Measurements from ENCODE around the gene DHRS4L2. TPM values are rescaled to one million over a fixed set of nuclear protein-coding genes. Genes with fewer than 3 reads are reported as not detected.
"Not testable (repeated sequence)": the region's sequence is repeated elsewhere in the genome, so short reads cannot be mapped to it uniquely, and the experiment has no call there.

The DHRS4L2 gene
- total RNA-seq, 1 experiment from 2014 or later: 7.8 TPM

GRCh38 chr14:23953464-23954278 lies 35.1 kb upstream of the DHRS4L2 start, which contains the start of gene DHRS4:
Gene DHRS4 (plus strand): TSS chr14:23953770. CDS start chr14:23953789, 19 bp downstream.
- DNase-seq: peak; percentile 80 to 83
- H3K9me3 ChIP-seq: no peaks in the 10 kb centered on the region
- no peaks in the 10 kb centered on the region for H3K27me3 ChIP-seq (replicated peaks; ENCODE audit: control insufficient read depth, insufficient read depth, low read length)
- H3K4me3 ChIP-seq (ENCODE audit: low read depth, low read length): peak within 1 kb of the TSS; percentile 76
- BruUV-seq (replicated peaks): TSS peak; percentile 53
- intact Hi-C loops (cut with micrococcal nuclease; ENCODE audit: unreplicated experiment): loop anchor here (1.0 kb wide), 2 partner anchors 226 to 364 kb away; no protein-coding TSS in a partner anchor
- Mint-ChIP-seq H3K36me3 (ENCODE audit: insufficient read depth, unreplicated experiment) (peaks cover 5% of the 10 kb centered on the region), H3K4me1 (ENCODE audit: low read depth, unreplicated experiment) (no peaks in the 10 kb centered on the region), H3K9me3 (ENCODE audit: unreplicated experiment) (peaks cover 10% of the 10 kb centered on the region), H3K27ac (ENCODE audit: unreplicated experiment) (peak within 1 kb of the TSS; percentile 86), H3K4me3 (ENCODE audit: unreplicated experiment) (peak within 1 kb of the TSS; percentile 96), H3K27me3 (ENCODE audit: insufficient read depth, unreplicated experiment) (no peaks in the 10 kb centered on the region)
- peak; percentile 91 to 92 for TF ChIP-seq CTCF (IDR thresholded peaks at IDR 0.05; ENCODE audit: insufficient read depth in 1 of 2, low read depth in 1 of 2, low read length in 1 of 2, severe bottlenecking in 1 of 2, unreplicated experiment in 1 of 2)
- no peaks in the 10 kb centered on the region for H3K4me1 ChIP-seq
- POLR2A ChIA-PET: no interaction called here
- CTCF ChIA-PET: interaction anchor here (1.2 kb wide), 1 partner anchor 188 kb away, joined by 4 read pairs; the partner anchor contains the start of gene EMC9
- H3K36me3 ChIP-seq (ENCODE audit: control insufficient read depth, insufficient read depth, low read length): no peaks in the 10 kb centered on the region; the same call in 1 of the 2 replicates

- peak overlapping the region; percentile 86 for H3K27ac Mint-ChIP-seq (ENCODE audit: unreplicated experiment)
- H3K4me1 Mint-ChIP-seq (ENCODE audit: low read depth, unreplicated experiment); H3K27me3 Mint-ChIP-seq (ENCODE audit: insufficient read depth, unreplicated experiment); H3K27me3 ChIP-seq (replicated peaks; ENCODE audit: control insufficient read depth, insufficient read depth, low read length); H3K4me1 ChIP-seq; POLR2A ChIA-PET; BruUV-seq (replicated peaks); H3K36me3 ChIP-seq (ENCODE audit: control insufficient read depth, insufficient read depth, low read length); H3K9me3 Mint-ChIP-seq (ENCODE audit: unreplicated experiment); H3K36me3 Mint-ChIP-seq (ENCODE audit: insufficient read depth, unreplicated experiment); H3K9me3 ChIP-seq; DNase-seq: not testable (repeated sequence)
- intact Hi-C loops (cut with micrococcal nuclease; ENCODE audit: unreplicated experiment): loop anchor here (1.0 kb wide), 1 partner anchor 365 kb away; no protein-coding TSS in a partner anchor
- CTCF ChIA-PET: interaction anchor here (1.2 kb wide), 1 partner anchor 187 kb away, joined by 4 read pairs; the partner anchor contains the start of gene EMC9
- peak overlapping the region; percentile 96 for H3K4me3 Mint-ChIP-seq (ENCODE audit: unreplicated experiment)
- peak overlapping the region; percentile 76 for H3K4me3 ChIP-seq (ENCODE audit: low read depth, low read length)
Measured at GRCh38 chr14:23954279-23954614, 34.5 kb upstream of the DHRS4L2 start.

- H3K4me1 ChIP-seq; H3K27ac Mint-ChIP-seq (ENCODE audit: unreplicated experiment); H3K27me3 ChIP-seq (replicated peaks; ENCODE audit: control insufficient read depth, insufficient read depth, low read length); H3K4me3 Mint-ChIP-seq (ENCODE audit: unreplicated experiment); H3K36me3 ChIP-seq (ENCODE audit: control insufficient read depth, insufficient read depth, low read length); BruUV-seq (replicated peaks); H3K9me3 ChIP-seq; H3K36me3 Mint-ChIP-seq (ENCODE audit: insufficient read depth, unreplicated experiment); H3K4me1 Mint-ChIP-seq (ENCODE audit: low read depth, unreplicated experiment); H3K9me3 Mint-ChIP-seq (ENCODE audit: unreplicated experiment); H3K4me3 ChIP-seq (ENCODE audit: low read depth, low read length); CTCF ChIA-PET; DNase-seq; POLR2A ChIA-PET; H3K27me3 Mint-ChIP-seq (ENCODE audit: insufficient read depth, unreplicated experiment): not testable (repeated sequence)
- intact Hi-C loops (cut with micrococcal nuclease; ENCODE audit: unreplicated experiment): loop anchor here (1.0 kb wide), 1 partner anchor 366 kb away; no protein-coding TSS in a partner anchor
Measured at GRCh38 chr14:23954965-23955364, 33.8 kb upstream of the DHRS4L2 start.

- H3K9me3 Mint-ChIP-seq (ENCODE audit: unreplicated experiment); H3K9me3 ChIP-seq; BruUV-seq (replicated peaks); H3K4me3 ChIP-seq (ENCODE audit: low read depth, low read length); intact Hi-C loops (cut with micrococcal nuclease; ENCODE audit: unreplicated experiment); H3K4me1 ChIP-seq; H3K36me3 ChIP-seq (ENCODE audit: control insufficient read depth, insufficient read depth, low read length); H3K36me3 Mint-ChIP-seq (ENCODE audit: insufficient read depth, unreplicated experiment); H3K27me3 ChIP-seq (replicated peaks; ENCODE audit: control insufficient read depth, insufficient read depth, low read length); H3K27me3 Mint-ChIP-seq (ENCODE audit: insufficient read depth, unreplicated experiment); H3K4me1 Mint-ChIP-seq (ENCODE audit: low read depth, unreplicated experiment); H3K4me3 Mint-ChIP-seq (ENCODE audit: unreplicated experiment); CTCF ChIA-PET; H3K27ac Mint-ChIP-seq (ENCODE audit: unreplicated experiment); DNase-seq: not testable (repeated sequence)
- POLR2A ChIA-PET: interaction anchor here (0.5 kb wide), 1 partner anchor 33 kb away, joined by 3 read pairs; no protein-coding TSS in a partner anchor
Measured at GRCh38 chr14:23955811-23956210, 32.9 kb upstream of the DHRS4L2 start.

GRCh38 chr14:23957913-23958569 lies 30.7 kb upstream of the DHRS4L2 start:
- DNase-seq; H3K9me3 Mint-ChIP-seq (ENCODE audit: unreplicated experiment); H3K27me3 Mint-ChIP-seq (ENCODE audit: insufficient read depth, unreplicated experiment); H3K27ac Mint-ChIP-seq (ENCODE audit: unreplicated experiment); intact Hi-C loops (cut with micrococcal nuclease; ENCODE audit: unreplicated experiment); H3K36me3 ChIP-seq (ENCODE audit: control insufficient read depth, insufficient read depth, low read length); H3K4me1 Mint-ChIP-seq (ENCODE audit: low read depth, unreplicated experiment); H3K27me3 ChIP-seq (replicated peaks; ENCODE audit: control insufficient read depth, insufficient read depth, low read length); H3K4me3 Mint-ChIP-seq (ENCODE audit: unreplicated experiment); CTCF ChIA-PET; BruUV-seq (replicated peaks); H3K4me3 ChIP-seq (ENCODE audit: low read depth, low read length); POLR2A ChIA-PET; H3K9me3 ChIP-seq; H3K4me1 ChIP-seq; H3K36me3 Mint-ChIP-seq (ENCODE audit: insufficient read depth, unreplicated experiment): not testable (repeated sequence)

GRCh38 chr14:23960899-23961298 lies 27.8 kb upstream of the DHRS4L2 start:
- BruUV-seq (replicated peaks); H3K9me3 Mint-ChIP-seq (ENCODE audit: unreplicated experiment); CTCF ChIA-PET; POLR2A ChIA-PET; H3K27me3 ChIP-seq (replicated peaks; ENCODE audit: control insufficient read depth, insufficient read depth, low read length); H3K27ac Mint-ChIP-seq (ENCODE audit: unreplicated experiment); H3K36me3 ChIP-seq (ENCODE audit: control insufficient read depth, insufficient read depth, low read length); H3K9me3 ChIP-seq; H3K4me1 ChIP-seq; H3K4me3 ChIP-seq (ENCODE audit: low read depth, low read length); DNase-seq; H3K4me3 Mint-ChIP-seq (ENCODE audit: unreplicated experiment); H3K36me3 Mint-ChIP-seq (ENCODE audit: insufficient read depth, unreplicated experiment); H3K4me1 Mint-ChIP-seq (ENCODE audit: low read depth, unreplicated experiment); H3K27me3 Mint-ChIP-seq (ENCODE audit: insufficient read depth, unreplicated experiment); intact Hi-C loops (cut with micrococcal nuclease; ENCODE audit: unreplicated experiment): not testable (repeated sequence)

Data from Caco-2 (cell line).